Astrocyte (in vitro differentiated cells and primary cell): ENCODE results near the gene RGCC.

ENCODE experiments used
- CTCF ChIP-seq: IDR thresholded peaks from 2 replicates; pipeline ENCODE4 v1.5.1; 2011; ENCODE audit warnings: low read depth, mild to moderate bottlenecking, inconsistent platforms, low read length, moderate library complexity; ENCODE audit not compliant: insufficient read depth
- EZH2 ChIP-seq: IDR thresholded peaks from 2 replicates; pipeline ENCODE4 v1.6.1; 2012; ENCODE audit warnings: mild to moderate bottlenecking, low read length, inconsistent platforms; ENCODE audit not compliant: insufficient read depth

- TF ChIP-seq CTCF = no peak
- no peak for TF ChIP-seq EZH2
These were observed 5.1 kb downstream of the RGCC start for GRCh38 chr13:41462427-41462826.
